Ramos (cell line): ENCODE measurements around the gene FIGNL1.
"Not testable (repeated sequence)": the region's sequence is repeated elsewhere in the genome, so short reads cannot be mapped to it uniquely, and the experiment has no call there.

Experiments used
- in situ Hi-C: fragments of 300-500 bp; cut with MboI; formaldehyde crosslinking; loops from one replicate; pipeline ENCODE4 v1.14.3; 2022; ENCODE audit warnings: low sequenced_read_pairs; ENCODE audit not compliant: unreplicated experiment

The FIGNL1 gene

GRCh38 chr7:50473531-50473930, 23.4 kb upstream of the FIGNL1 start:
- in situ Hi-C loops: no loop called here

GRCh38 chr7:50472427-50472826, 22.3 kb upstream of the FIGNL1 start:
- in situ Hi-C loops: no loop called here

- in situ Hi-C loops: no loop called here
These were observed 21.8 kb upstream of the FIGNL1 start for GRCh38 chr7:50471970-50472369.

GRCh38 chr7:50470250-50471163, 20.4 kb upstream of the FIGNL1 start:
- in situ Hi-C loops: no loop called here

DNA sequence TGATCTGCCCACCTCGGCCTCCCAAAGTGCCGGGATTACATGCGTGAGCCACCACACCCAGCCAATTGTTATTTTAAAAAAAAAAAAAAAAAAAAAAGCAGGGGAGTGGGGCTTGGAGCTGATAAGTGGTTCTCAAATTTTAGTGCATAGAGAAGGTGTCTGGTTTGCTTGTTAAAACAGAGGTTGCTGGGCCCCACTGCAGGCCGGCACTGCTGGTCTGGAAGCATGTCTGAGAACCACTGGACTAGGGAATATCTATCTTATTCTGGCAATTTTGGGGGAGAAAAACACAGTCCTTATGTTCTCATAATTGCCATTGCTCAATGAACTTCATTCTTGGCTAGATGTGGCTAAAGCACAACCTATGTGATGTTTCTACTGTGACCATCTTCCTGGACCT, 19.0 kb upstream of the FIGNL1 start:
- in situ Hi-C loops: no loop called here

GRCh38 chr7:50467817-50468610, 17.9 kb upstream of the FIGNL1 start:
- in situ Hi-C loops: no loop called here

- in situ Hi-C loops: no loop called here
These were observed 16.9 kb upstream of the FIGNL1 start for GRCh38 chr7:50466815-50467585.

GRCh38 chr7:50463035-50463434, 12.9 kb upstream of the FIGNL1 start:
- in situ Hi-C loops: no loop called here

DNA sequence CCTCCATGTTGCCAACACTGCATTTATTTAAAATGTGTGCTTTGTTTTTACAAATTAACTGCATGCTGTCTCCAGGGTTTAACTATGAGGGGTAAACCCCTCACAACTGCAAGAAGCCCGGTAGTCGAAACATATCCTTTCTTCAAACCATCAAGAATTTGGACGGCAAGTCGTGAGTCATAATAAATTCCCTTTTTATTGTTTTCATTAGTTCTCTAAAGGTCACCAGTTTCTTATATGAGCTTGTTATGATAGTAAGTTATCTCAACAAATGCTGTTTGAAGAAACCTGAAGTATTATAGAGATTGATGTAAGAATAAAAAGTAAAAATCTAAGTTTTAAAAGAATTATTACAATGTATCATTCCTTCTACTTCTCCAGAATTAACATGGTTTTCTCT, 12.2 kb upstream of the FIGNL1 start:
- in situ Hi-C loops: no loop called here

DNA sequence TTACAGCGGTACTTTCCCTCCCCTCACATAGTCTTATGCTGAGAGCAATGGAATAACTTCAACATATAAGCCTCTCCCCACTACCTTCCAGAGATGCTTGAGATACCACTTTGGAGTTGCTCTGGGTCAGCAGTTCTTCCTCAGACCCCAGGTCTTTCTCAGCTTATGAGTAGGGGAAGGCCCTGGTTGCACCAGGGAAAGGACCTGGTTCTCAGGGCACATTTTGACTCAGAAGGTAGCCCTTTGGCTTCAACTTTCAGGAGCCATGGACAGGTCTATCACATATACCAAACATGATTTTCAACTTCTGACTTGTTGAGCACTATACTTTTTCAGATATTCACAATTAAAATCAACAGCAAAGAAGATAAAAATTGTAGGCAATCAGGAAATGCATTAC, 11.5 kb upstream of the FIGNL1 start:
- in situ Hi-C loops: no loop called here

GRCh38 chr7:50459183-50459582, 9.0 kb upstream of the FIGNL1 start:
- in situ Hi-C loops: not testable (repeated sequence)

GRCh38 chr7:50458651-50459050, 8.5 kb upstream of the FIGNL1 start:
- in situ Hi-C loops: not testable (repeated sequence)

- in situ Hi-C loops: no loop called here
These were observed 6.4 kb upstream of the FIGNL1 start for GRCh38 chr7:50456371-50457123.

DNA sequence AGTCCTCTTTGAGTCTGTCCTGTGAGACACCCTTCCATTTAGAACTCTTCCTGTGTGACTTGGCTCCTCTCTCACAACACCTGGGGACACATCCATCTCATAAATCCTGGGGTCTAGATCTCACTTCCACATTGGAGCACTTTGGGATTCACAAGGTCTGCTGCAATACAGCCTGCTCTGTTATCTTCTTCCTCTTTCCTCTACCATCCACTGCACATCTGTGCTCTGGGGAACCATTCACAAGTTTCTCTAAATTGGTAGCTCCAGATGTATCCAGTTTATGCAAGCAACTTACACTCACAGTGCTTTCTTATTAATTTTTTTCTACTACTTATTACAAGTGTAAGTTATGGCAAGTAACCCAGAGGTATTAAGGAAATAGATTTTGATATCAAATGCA, 5.5 kb upstream of the FIGNL1 start:
- in situ Hi-C loops: no loop called here

GRCh38 chr7:50454968-50455367, 4.8 kb upstream of the FIGNL1 start:
- in situ Hi-C loops: no loop called here

- in situ Hi-C loops: no loop called here
These were observed 461 bp upstream of the FIGNL1 start for GRCh38 chr7:50450590-50451032.

- in situ Hi-C loops: no loop called here
These were observed 659 bp downstream of the FIGNL1 start for GRCh38 chr7:50449501-50449880.

DNA sequence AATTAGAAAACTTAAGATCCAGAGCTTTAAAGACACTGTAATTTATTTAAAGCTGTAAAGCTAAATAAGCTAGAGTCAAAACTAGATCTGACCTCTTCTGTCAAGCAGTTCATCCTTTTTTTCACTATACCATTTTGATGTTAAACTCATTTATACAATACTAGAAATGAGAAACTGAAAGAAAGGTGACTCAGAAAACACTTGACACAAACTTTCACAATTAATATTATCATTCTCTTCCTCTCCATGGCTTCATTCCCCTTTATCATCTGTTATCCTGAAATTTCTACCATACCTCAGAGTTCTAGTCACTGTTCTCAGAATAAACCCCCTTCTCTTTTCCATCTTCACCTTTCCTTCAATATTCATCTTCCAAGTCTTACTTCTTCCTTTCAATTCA, 1.3 kb downstream of the FIGNL1 start:
- in situ Hi-C loops: no loop called here

DNA sequence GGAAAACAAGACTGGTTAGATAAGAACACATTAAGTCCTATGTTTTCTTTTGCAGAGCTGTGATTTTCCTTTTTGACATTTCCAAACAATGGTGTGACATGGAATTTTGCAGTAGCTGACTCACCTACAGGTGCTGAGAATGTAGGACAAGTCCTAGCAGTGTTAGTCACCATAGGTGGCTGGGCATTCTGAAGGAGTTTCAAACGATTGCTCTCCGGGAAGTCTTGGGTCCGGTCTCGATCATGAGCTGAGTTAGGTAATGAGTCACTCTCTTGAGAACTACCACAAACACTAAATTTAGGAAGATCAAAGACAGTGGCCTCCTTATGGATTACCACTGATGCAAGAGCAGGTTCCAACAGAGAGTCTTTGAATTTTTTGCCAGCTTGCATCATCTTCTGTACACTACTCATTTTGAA, 3.6 kb downstream of the FIGNL1 start:
- in situ Hi-C loops: no loop called here
